SK-N-SH treated with all-trans-retinoic acid at 6 μM for 48 hours (cell line): ENCODE data around the gene NFKBIZ.

ENCODE experiments used
- ATAC-seq: fragments of 200-7000 bp; cut with Tn5 transposase; 3 replicates; pipeline ENCODE4 v1.9.1; 2020; ENCODE audit warnings: mild to moderate bottlenecking, moderate library complexity
- BACH2 ChIP-seq: fragments of 250-450 bp; sonication (Bioruptor Pico); IDR thresholded peaks from 2 replicates; pipeline ENCODE4 v1.9.0; 2021; ENCODE audit warnings: mild to moderate bottlenecking, borderline replicate concordance
- CREB5 ChIP-seq: fragments of 250-450 bp; sonication (Bioruptor Pico); IDR thresholded peaks from 2 replicates; pipeline ENCODE4 v1.5.1; 2020; ENCODE audit warnings: low read depth, mild to moderate bottlenecking, moderate library complexity
- CSDC2 ChIP-seq: fragments of 250-450 bp; sonication (Bioruptor Pico); IDR thresholded peaks from 2 replicates; pipeline ENCODE4 v1.5.0; 2020; ENCODE audit warnings: mild to moderate bottlenecking, moderate library complexity
- CSRNP3 ChIP-seq: fragments of 250-450 bp; sonication (Bioruptor Pico); IDR thresholded peaks from 2 replicates; pipeline ENCODE4 v1.5.1; 2021; ENCODE audit warnings: mild to moderate bottlenecking, moderate library complexity
- ESRRG ChIP-seq: fragments of 250-450 bp; sonication (Bioruptor Pico); IDR thresholded peaks from 2 replicates; pipeline ENCODE4 v1.6.1; 2021; ENCODE audit warnings: mild to moderate bottlenecking
- GLIS3 ChIP-seq: fragments of 250-450 bp; sonication (Bioruptor Pico); IDR thresholded peaks from 2 replicates; pipeline ENCODE4 v1.5.0; 2020; ENCODE audit warnings: mild to moderate bottlenecking, moderate library complexity
- ISL1 ChIP-seq: fragments of 250-450 bp; sonication (Bioruptor Pico); IDR thresholded peaks from 2 replicates; pipeline ENCODE4 v2.1.2; 2022; ENCODE audit warnings: mild to moderate bottlenecking, moderate library complexity
- OSR1 ChIP-seq: fragments of 250-450 bp; sonication (Bioruptor Pico); IDR thresholded peaks from 2 replicates; pipeline ENCODE4 v1.8.0; 2022; ENCODE audit warnings: moderate library complexity, mild to moderate bottlenecking, inconsistent platforms
- PATZ1 ChIP-seq: fragments of 250-450 bp; sonication (Bioruptor Pico); IDR thresholded peaks from 2 replicates; pipeline ENCODE4 v1.8.0; 2020; ENCODE audit warnings: mild to moderate bottlenecking, moderate library complexity, borderline replicate concordance
- POU6F1 ChIP-seq: fragments of 250-450 bp; sonication (Bioruptor Pico); IDR thresholded peaks from 2 replicates; pipeline ENCODE4 v1.8.0; 2021; ENCODE audit warnings: low read depth, mild to moderate bottlenecking, moderate library complexity, borderline replicate concordance
- PPARA ChIP-seq: fragments of 250-450 bp; sonication (Bioruptor Pico); IDR thresholded peaks from 2 replicates; pipeline ENCODE4 v1.5.0; 2020; ENCODE audit warnings: mild to moderate bottlenecking, borderline replicate concordance
- RARB ChIP-seq: fragments of 250-450 bp; sonication (Bioruptor Pico); IDR thresholded peaks from 2 replicates; pipeline ENCODE4 v1.8.0; 2021; ENCODE audit warnings: mild to moderate bottlenecking, moderate library complexity
- SNAI2 ChIP-seq: fragments of 250-450 bp; sonication (Bioruptor Pico); IDR thresholded peaks from 2 replicates; pipeline ENCODE4 v1.5.0; 2020; ENCODE audit warnings: mild to moderate bottlenecking, moderate library complexity
- TOX ChIP-seq: fragments of 250-450 bp; sonication (Bioruptor Pico); IDR thresholded peaks from 2 replicates; pipeline ENCODE4 v1.8.0; 2021; ENCODE audit warnings: mild to moderate bottlenecking, moderate library complexity, borderline replicate concordance
- TSHZ2 ChIP-seq: fragments of 250-450 bp; sonication (Bioruptor Pico); IDR thresholded peaks from 2 replicates; pipeline ENCODE4 v1.5.0; 2020; ENCODE audit warnings: mild to moderate bottlenecking, moderate library complexity
- ZC3H10 ChIP-seq: fragments of 250-450 bp; sonication (Bioruptor Pico); IDR thresholded peaks from 2 replicates; pipeline ENCODE4 v1.5.1; 2021; ENCODE audit warnings: mild to moderate bottlenecking, moderate library complexity
- ZFP3 ChIP-seq: fragments of 250-450 bp; sonication (Bioruptor Pico); IDR thresholded peaks from 2 replicates; pipeline ENCODE4 v1.5.0; 2020; ENCODE audit warnings: mild to moderate bottlenecking, moderate library complexity
- ZFP30 ChIP-seq: fragments of 450-650 bp; formaldehyde crosslinking; IDR thresholded peaks from 2 replicates; pipeline ENCODE4 v1.5.0; 2022; ENCODE audit warnings: mild to moderate bottlenecking, moderate library complexity
- ZNF565 ChIP-seq: fragments of 450-650 bp; formaldehyde crosslinking; conservative IDR thresholded peaks from 2 replicates; pipeline ENCODE4 v1.5.0; 2020; ENCODE audit warnings: low read depth, mild to moderate bottlenecking, moderate library complexity
- ZNF70 ChIP-seq: fragments of 450-650 bp; formaldehyde crosslinking; IDR thresholded peaks from 2 replicates; pipeline ENCODE4 v1.5.0; 2020; ENCODE audit warnings: mild to moderate bottlenecking, moderate library complexity

NFKBIZ gene

GRCh38 chr3:101838691-101839090 is 10.6 kb upstream of the NFKBIZ start:
- TF ChIP-seq RARB (CRISPR knock-in tag) = no peak
- TF ChIP-seq PPARA (CRISPR knock-in tag) = no peak
- TF ChIP-seq BACH2 (CRISPR knock-in tag) = no peak
- no peak for TF ChIP-seq ZNF70
- no peak for TF ChIP-seq ZFP3 (CRISPR knock-in tag)
- no peak for TF ChIP-seq PATZ1 (CRISPR knock-in tag)
- TF ChIP-seq CREB5 (CRISPR knock-in tag) = no peak
- TF ChIP-seq SNAI2 (CRISPR knock-in tag) = no peak
- no peak for TF ChIP-seq OSR1 (CRISPR knock-in tag)
- TF ChIP-seq POU6F1 = no peak
- no peak for TF ChIP-seq CSRNP3
- no peak for TF ChIP-seq GLIS3
- TF ChIP-seq TOX (CRISPR knock-in tag) = no peak
- TF ChIP-seq ISL1 (CRISPR knock-in tag) = no peak
- no peak for TF ChIP-seq ESRRG (CRISPR knock-in tag)
- no peak for TF ChIP-seq ZC3H10 (CRISPR knock-in tag)
- no peak for TF ChIP-seq TSHZ2 (CRISPR knock-in tag)
- no peak for TF ChIP-seq ZNF565 (CRISPR knock-in tag)
- ATAC-seq = no peak

- no peak for ATAC-seq
- TF ChIP-seq TSHZ2 (CRISPR knock-in tag) = no peak
- TF ChIP-seq CSDC2 = no peak
- TF ChIP-seq PATZ1 (CRISPR knock-in tag) = no peak
- TF ChIP-seq ISL1 (CRISPR knock-in tag) = no peak
- TF ChIP-seq ZFP30 (CRISPR knock-in tag) = no peak
- TF ChIP-seq GLIS3 = no peak
- TF ChIP-seq SNAI2 (CRISPR knock-in tag) = no peak
- no peak for TF ChIP-seq PPARA (CRISPR knock-in tag)
- TF ChIP-seq TOX (CRISPR knock-in tag) = no peak
- TF ChIP-seq ESRRG (CRISPR knock-in tag) = no peak
- no peak for TF ChIP-seq CREB5 (CRISPR knock-in tag)
- TF ChIP-seq, all 23 proteins: peak for 0
These were observed 9.2 kb upstream of the NFKBIZ start for GRCh38 chr3:101840066-101840465.
